ENCODE results near the gene GRM7.

Gene GRM7

GRCh38 chr3:7637694-7638093 is 776.8 kb downstream of the GRM7 start:
- DNase-seq (ENCODE audit: insufficient read length, low spot score) (no peak), FAIRE-seq (no peak)
- no peak for TF ChIP-seq POLR2A (IDR thresholded peaks at IDR 0.05; ENCODE audit: low read depth, low read length)

DNA sequence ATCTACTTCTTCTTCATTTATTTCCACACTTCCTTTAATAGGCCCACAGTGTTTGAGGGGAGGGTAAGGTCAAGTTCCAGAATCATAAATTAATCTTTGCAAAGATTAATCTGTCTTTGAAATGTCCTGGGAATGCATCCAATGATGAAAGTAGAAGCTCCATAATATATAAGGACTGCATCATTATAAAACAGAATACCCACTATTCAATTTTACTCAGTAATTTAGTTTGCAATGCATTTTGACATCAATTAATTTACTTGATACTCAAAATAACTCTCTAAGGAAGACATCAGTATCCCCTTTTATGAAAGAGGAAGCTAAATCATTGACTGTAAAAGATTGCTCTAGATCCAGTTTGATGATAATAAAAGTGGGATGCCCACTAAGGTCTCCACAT is 777.2 kb downstream of the GRM7 start:
- DNase-seq (ENCODE audit: insufficient read length, low spot score) (no peak), FAIRE-seq (no peak)
- TF ChIP-seq POLR2A (IDR thresholded peaks at IDR 0.05; ENCODE audit: low read depth, low read length) = no peak

DNA sequence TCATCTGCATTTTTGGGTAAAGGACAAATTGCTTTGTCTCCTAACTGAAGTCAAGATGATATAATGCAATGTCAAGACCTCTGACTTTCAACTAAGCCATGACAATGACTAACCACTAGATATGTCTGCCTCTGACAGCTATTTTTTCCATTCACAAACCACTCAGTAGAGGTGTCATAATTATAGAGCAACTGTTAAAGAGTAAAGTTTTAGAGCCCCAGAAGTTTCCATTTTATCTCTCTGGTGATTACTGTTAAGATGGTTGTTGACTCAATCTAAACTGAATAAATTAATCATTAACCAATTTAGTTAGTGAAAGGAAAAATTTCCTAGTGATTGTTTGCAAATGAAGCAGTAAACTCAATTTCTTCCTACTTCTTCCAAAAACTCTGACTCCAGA is 779.9 kb downstream of the GRM7 start:
- TF ChIP-seq POLR2A (IDR thresholded peaks at IDR 0.05; ENCODE audit: low read depth, low read length) = no peak
- FAIRE-seq = no peak
- no peak for DNase-seq (ENCODE audit: insufficient read length, low spot score)

GRCh38 chr3:7646851-7647250 is 785.9 kb downstream of the GRM7 start:
- TF ChIP-seq POLR2A (IDR thresholded peaks at IDR 0.05; ENCODE audit: low read depth, low read length) = no peak
- no peak for DNase-seq (ENCODE audit: insufficient read length, low spot score)
- FAIRE-seq = no peak

DNA sequence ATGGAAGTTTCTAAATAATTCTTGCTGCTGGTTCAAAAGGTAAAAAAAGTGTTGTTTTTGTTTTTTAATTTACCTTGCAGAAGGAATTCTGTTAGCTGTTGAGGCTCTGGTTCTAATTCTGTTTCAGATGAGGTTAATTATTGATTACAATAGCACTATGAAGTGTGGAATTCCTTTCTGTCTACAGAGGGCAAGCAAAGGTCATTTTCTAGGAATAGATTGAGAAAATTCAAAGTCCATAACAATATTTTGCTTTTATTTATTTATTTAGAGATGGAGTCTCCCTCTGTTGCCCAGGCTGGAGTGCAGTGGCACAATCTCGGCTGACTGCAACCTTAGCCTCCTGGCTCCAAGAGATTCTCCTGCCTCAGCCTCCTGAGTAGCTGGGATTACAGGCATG is 789.6 kb downstream of the GRM7 start:
- FAIRE-seq (no peak), DNase-seq (ENCODE audit: insufficient read length, low spot score) (no peak)
- TF ChIP-seq POLR2A (IDR thresholded peaks at IDR 0.05; ENCODE audit: low read depth, low read length) = no peak

DNA sequence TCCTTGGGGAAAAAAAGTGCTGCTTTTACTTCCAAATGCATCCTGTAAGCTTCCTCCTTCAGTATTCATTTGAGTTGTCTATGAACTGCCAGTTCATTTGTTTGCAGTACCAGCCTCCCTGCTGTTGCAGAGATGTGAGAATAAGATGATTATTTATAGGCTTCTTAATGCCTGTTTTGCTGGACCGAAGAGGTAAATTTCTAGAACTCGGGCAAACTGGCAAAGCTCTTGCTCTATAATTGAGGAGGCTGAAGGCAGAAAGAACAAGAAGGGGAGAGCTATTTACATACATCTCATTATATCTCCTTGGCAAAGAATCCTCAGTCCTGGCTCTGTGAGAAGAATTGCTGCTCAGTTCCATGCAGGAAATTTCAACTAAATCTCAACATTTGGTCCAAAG is 790.4 kb downstream of the GRM7 start:
- TF ChIP-seq POLR2A (IDR thresholded peaks at IDR 0.05; ENCODE audit: low read depth, low read length) = no peak
- DNase-seq (ENCODE audit: insufficient read length, low spot score) (no peak), FAIRE-seq (no peak)

DNA sequence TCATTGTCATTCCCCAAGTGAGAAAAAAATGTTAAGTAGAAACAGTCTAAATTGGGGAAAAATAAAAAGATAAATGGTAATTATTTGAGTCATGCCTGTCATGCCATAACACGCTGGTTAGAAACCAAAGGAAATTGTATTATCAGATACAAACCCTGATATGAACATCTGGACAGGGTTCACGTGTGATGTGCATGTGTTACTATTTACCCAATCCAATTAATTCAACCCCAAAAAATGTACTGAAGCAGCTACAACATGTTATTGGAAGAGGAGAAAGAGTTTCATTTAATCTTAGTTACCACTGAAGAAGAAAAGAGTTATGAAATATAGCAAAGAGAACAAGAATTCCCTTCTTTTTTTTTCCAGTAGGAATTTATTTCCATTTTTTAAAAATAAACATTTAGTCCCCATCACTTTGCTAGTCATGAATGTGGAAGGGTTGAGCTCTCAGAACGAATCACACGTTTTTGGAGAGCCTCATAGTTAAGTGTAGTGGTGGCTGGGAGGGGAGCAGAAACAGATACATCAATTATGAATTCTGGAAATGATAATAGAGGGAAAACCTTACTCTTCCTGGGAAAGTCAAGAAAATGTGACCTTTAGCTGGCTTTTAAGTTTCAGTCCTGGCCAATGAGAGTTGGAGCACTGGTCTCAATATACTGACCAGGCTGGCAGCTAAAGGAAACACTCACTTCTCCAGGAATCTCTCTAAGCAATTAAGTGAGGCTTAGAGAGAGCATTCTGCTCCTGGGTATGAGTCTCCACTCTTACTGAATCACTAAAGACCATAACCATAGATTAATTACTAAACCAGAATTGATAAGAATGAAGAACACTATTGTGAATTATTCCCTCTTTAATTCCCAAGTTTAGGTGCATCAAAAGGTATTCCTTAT is 796.5 kb downstream of the GRM7 start:
- DNase-seq (ENCODE audit: insufficient read length, low spot score) (no peak), FAIRE-seq (no peak)
- TF ChIP-seq POLR2A (IDR thresholded peaks at IDR 0.05; ENCODE audit: low read depth, low read length) = no peak

GRCh38 chr3:7658294-7658693 is 797.4 kb downstream of the GRM7 start:
- FAIRE-seq = no peak
- TF ChIP-seq POLR2A (IDR thresholded peaks at IDR 0.05; ENCODE audit: low read depth, low read length) = no peak

DNA sequence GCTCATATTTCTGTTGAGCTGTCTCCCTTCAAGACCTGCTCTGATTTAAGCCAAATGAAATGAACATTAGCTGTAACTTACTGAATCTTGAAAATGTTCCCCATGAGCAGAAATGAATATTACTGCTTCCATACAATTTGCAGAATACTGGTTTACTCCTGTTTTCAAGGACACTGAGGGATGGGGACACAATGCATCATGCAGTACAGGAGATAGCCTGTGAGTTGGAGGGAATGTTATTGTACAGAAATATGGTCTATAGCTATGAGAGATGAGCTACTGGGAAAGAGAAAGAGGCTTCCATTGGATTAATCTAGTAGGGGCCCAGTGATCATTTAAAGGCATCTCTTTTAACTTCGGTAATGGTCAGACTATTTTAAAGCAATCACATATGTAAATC is 798.2 kb downstream of the GRM7 start:
- no peak for FAIRE-seq
- TF ChIP-seq POLR2A (IDR thresholded peaks at IDR 0.05; ENCODE audit: low read depth, low read length) = no peak
- no peak for DNase-seq (ENCODE audit: insufficient read length, low spot score)

More at GRCh38 chr3:7658294-7658693, 797.4 kb downstream of the GRM7 start:
- no peak for DNase-seq (ENCODE audit: insufficient read length, low spot score)

GRCh38 chr3:7663771-7664170 is 802.9 kb downstream of the GRM7 start:
- TF ChIP-seq POLR2A (IDR thresholded peaks at IDR 0.05; ENCODE audit: low read depth, low read length) = no peak
- FAIRE-seq = no peak

GRCh38 chr3:7667774-7668173 is 806.9 kb downstream of the GRM7 start:
- FAIRE-seq (no peak), DNase-seq (ENCODE audit: insufficient read length, low spot score) (no peak)
- TF ChIP-seq POLR2A (IDR thresholded peaks at IDR 0.05; ENCODE audit: low read depth, low read length) = no peak

More at GRCh38 chr3:7663771-7664170, 802.9 kb downstream of the GRM7 start:
- DNase-seq (ENCODE audit: insufficient read length, low spot score) = no peak

DNA sequence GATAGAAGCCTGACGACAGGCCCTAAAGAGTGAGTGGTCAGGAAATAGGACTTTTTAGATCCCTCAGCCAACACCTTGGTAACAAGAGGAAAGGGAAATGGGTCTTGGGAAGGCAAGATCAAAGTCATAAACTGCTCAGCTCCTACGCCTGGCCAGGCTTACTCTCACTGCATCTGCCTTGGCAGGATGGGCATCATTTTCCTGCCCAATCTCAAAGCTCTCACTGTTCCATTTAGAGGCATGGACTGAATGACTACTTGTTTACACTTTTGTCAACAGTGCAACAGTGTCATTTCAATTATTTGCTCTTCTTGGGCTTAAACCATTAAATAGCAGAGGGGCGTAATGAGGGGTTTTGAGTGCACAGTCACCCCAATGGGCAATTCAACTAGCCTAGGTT is 808.7 kb downstream of the GRM7 start:
- FAIRE-seq (no peak), DNase-seq (ENCODE audit: insufficient read length, low spot score) (no peak)
- TF ChIP-seq POLR2A (IDR thresholded peaks at IDR 0.05; ENCODE audit: low read depth, low read length) = no peak

DNA sequence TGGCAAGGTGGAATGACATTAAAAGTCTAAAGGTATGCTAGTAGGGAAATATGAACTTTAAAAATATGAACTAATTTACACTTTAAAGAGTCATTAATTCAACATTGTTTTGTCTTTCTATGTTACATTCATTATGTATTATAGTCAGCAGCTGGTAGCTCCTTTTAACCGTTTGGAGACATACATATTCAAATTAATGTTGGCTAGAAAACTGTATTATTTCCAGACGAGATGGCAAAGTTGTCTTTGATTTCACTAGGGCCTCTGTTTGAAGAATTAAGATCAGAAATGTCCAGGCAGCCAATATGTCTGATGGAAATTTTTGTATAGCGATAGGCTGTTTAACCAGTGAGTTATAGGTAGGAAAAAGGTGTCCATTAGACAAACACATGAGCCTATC is 817.6 kb downstream of the GRM7 start:
- no peak for FAIRE-seq
- TF ChIP-seq POLR2A (IDR thresholded peaks at IDR 0.05; ENCODE audit: low read depth, low read length) = no peak
- no peak for DNase-seq (ENCODE audit: insufficient read length, low spot score)

GRCh38 chr3:7682822-7683229 is 821.9 kb downstream of the GRM7 start:
- no peak for TF ChIP-seq POLR2A (IDR thresholded peaks at IDR 0.05; ENCODE audit: low read depth, low read length)
- DNase-seq (ENCODE audit: insufficient read length, low spot score) (no peak), FAIRE-seq (no peak)

DNA sequence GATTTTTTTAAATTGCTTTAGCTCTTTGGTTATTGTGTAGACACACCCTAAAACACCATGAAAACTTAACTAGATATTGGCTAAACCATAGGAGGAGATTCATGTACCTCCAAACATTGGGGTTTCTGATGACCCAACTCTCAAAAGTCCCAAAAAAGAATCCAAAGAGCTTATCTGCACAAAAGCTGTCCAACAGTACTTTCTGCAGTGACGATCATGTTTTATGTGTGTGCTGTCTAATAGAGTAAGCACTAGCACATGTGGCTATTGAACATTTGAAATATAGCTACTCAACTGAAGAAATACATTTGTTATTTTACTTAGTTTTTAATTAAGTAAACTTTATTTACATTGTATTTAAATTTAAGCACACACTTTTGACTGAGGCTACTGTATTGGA is 822.5 kb downstream of the GRM7 start:
- no peak for TF ChIP-seq POLR2A (IDR thresholded peaks at IDR 0.05; ENCODE audit: low read depth, low read length)
- FAIRE-seq = no peak
- DNase-seq (ENCODE audit: insufficient read length, low spot score) = no peak
